Measurements from ENCODE around the gene CD300LD.
"Not testable (repeated sequence)": the region's sequence is repeated elsewhere in the genome, so short reads cannot be mapped to it uniquely, and the experiment has no call there.

Gene CD300LD

DNA sequence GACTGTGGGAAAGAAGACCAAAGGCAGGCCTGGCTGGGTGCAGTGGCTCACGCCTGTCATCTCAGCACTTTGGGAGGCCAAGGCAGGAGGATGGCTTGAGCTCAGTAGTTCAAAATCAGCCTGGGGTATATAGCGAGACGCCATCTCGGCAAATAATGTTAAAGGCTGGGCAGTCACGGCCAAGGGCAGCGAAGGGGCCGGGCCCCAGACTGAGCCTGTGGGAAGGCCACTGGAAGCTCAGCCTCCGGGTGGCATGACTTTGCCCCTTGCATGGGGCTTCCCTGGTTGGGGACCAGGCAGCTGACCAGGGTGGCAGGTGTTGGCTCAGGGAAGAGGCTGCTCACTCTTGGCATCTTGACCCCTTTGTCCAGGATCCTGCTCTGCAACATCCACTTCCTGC, 14.0 kb upstream of the CD300LD start:
- no peak for DNase-seq (ENCODE audit: low read depth)

DNA sequence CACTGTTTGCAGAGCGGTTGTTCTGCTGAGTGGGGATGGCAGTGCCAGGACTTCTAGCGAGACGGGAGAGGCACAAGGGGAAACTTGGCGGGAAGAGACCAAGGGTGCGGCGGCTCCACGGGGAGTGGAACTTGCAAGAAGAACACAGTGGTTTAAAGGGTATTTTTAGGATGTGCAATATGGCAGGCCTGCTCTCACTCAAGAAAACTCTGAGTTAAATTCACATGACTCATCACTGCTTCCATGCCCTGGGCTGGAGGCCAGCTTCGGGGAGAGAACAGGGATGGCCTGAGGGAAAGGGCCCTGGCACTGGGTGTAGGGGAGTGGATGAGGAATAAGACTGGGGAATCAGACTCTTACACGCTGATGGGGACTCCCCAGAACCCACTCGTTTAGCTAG, 13.3 kb upstream of the CD300LD start:
- DNase-seq (ENCODE audit: low read depth) = peak; percentile 35

DNA sequence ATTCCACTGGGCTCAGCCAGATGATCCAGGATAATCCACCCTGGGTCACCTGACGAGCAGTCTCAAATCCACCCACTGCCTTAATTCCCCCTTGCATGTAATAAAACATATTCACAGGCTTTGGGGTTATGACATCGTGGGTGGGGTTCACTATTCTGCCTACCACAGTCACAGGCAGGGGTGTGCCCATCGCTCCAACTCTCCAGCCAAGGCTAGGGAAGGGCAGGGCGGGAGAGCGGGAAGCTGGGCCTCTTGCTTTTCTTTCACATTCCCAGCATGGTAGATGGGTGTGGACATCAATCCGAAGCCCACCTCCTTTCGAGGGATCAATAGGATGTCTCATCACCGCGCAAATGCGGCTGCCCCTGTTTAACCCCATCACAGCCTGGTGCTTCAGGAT, 12.7 kb upstream of the CD300LD start:
- no peak for DNase-seq (ENCODE audit: low read depth)

DNA sequence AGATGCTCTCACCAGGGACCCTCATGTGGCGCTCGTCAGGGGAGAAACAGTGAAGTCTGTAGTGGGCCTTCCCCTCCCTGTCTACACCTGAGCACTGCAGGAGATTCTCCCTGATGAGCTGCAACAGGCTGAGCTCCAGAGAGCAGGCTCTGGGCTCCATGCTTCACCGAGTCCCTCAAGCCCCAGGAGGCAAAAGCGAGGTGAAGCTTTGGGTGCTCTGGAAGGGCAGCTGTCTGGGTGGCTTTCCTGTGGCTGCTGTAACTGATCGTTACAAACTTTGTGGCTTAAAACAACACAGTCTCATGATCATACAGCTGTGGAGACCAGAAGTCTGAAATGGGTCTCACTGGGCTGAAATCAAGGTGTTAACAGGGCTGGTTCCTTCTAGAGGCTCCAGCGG, 12.1 kb upstream of the CD300LD start:
- no peak for DNase-seq (ENCODE audit: low read depth)

DNA sequence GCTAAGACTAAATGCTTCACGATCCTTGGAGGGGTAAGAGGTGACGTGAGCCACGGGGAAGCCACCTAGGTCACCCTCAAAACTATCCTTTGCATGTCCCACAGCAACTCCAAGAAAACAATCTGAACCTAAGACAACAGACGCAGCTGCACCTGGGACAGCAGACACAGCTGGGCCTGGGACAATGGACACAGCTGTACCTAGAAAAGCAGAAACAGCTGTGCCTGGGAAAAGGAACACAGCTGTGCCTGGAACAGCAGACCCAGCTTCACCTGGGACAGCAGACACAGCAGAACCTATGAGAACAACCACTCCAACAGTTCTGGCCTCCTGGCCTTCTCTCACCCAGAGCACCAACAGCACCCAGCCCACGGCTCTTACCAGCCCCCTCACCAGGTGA, 11.7 kb upstream of the CD300LD start:
- DNase-seq (ENCODE audit: low read depth) = no peak

DNA sequence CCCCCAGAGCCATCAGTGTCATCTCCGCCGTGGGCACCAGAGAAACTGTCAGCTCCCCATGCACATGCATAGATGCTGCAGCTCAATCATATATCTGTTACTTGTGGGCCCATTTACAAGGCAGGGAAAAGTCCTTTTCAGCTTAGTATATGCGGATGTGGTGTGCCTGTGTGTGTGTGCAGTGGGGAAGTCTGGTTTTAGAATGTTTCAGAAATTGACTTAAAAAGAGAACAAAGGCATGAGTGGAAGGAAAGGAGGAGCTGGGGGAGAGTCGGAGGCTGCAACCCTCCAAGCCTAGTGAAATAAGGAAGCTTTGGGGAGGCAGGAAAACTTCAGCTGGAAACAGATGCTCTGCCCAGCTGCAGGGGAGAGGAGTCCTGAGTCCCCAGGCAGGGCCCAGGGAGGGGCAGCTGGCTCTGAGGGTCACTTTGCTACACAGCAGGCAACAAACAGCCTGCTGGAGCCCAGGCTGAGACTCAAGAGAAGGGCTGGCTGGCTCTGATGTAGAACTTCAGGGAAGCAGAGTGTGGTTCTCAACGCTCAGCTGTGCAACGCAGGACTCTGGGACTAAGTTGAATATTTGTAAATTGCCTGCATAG, 11.1 kb upstream of the CD300LD start:
- DNase-seq (ENCODE audit: low read depth) = no peak

DNA sequence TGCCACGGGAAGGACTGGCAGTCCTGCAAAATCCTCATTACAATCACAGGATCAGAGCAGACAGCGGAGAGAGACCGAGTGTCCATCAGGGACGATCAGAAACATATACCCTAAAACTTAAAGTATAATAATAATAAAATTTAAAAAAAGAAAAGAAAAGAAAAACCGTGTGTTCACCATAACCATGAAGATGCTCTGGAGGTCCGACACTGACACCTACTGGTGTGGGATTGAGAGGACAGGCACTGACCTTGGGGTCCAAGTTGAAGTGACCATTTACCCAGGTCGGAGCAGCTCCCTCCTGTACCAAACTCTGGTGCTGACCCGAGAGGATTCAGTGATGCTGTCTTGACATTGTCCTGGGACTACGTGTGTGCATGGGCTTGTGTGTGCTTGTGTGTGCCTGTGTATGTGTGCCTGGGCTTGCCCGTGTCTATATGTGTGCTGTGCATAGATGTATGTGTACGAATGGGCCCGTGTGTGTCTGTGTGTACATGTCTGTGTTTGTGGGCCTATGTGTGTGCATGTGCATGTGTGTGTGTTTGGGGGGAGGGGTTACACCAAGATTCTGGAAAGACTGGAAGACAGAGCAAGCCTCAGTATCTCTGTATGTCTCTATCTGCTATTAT, 10.0 kb upstream of the CD300LD start:
- peak; percentile 3 for DNase-seq (ENCODE audit: low read depth)

DNA sequence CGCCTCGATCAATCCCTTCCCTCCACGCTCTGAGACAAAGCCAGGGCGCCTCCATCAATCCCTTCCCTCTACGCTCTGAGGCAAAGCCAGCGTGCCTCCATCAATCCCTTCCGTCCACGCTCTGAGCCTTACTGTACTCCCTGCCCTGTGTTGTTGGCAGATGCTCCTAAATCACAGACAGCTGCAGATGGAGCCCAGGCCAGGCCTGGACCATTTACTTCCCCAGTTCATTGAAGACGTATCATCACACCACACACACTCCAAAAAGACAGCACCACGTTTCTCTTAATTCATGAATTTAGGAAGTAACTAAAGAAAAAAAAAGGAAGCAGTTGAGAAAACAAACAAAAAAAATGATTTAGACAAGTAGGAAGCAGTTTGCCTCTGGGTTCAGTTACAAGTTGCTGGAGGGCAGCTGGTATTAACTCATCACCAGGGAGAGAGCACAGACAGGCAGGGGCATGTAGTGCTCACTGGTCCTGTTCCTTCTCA, 7.4 kb upstream of the CD300LD start:
- no peak for DNase-seq (ENCODE audit: low read depth)

DNA sequence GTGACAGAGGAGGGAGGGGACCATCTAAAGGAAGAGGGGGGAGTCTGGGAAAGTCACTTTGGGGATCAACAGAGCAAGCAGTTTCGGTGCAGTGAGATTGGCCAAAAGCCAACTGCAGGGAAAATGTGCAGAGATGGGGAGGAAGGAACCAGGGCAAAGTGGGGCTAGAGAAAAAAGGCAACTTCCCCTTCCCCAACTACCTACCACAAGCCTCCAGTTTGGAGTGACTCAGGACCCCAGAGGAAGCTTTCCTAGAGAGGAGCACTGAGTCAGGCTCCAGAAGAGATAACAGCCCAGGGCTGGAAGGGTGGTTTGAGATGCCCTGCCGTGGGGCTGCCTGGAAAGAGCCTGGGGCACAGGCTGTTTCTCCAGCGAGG, 6.9 kb upstream of the CD300LD start:
- no peak for DNase-seq (ENCODE audit: low read depth)

DNA sequence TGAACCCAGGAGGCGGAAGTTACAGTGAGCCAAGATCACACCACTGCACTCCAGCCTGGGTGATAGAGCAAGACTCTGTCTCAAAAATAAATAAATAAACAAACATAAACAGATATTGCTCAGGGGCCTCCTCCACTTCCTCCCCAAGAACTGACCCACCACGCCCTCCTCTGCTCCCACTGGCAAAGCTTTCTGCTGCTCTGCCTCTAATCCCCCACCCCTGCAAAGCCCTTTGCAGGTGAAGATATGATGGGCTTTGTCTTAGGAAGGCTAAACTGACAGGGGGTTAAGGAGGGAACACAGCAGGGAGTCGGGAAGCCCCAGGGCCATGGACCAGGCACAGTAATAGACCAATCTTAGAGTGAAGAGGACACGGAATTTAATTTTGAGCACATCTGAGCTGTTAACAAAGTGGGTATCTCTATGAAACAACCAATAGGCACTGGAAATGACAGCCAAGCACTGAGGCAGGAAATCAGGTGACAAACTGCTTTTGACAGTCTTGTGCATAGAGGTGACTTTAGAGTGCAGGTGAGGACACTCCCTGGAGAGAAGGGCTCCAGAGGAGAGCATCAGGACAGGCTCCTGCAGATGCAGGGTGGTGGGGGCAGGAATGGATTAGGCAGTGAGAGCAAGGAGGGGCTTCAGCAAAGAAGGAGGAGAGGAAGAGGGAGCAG, 6.4 kb upstream of the CD300LD start:
- DNase-seq (ENCODE audit: low read depth) = no peak

DNA sequence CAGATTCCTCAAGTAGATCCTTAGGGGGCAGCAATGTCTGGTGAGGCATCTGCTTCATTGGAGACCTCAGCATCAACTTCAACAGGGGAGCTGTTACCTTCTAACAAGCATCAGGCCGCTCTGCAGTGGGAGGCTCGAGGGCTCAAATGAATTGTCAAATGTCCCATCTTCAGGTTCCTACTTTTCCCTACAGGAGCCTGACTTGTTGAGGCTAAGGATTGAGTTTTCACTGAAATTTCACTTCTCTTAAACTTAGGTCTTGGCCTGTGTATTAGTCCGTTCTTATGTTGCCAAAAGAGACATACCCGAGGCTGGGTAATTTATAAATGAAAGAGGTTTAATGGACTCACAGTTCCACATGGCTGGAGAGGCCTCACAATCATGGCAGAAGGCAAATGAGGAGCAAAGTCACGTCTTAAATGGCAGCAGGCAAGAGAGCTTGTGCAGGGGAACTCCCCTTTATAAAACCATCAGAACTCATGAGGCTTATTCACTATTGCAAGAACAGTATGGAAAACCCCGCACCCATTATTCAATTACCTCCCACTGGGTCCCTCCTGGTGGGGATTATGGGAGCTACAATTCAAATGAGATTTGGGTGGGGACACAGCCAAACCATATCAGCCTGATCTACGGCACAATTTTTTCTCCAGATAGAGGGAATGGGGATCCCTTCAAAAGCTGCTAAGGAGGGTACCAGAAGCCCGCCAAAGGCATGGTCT, 5.1 kb upstream of the CD300LD start:
- DNase-seq (ENCODE audit: low read depth) = no peak

DNA sequence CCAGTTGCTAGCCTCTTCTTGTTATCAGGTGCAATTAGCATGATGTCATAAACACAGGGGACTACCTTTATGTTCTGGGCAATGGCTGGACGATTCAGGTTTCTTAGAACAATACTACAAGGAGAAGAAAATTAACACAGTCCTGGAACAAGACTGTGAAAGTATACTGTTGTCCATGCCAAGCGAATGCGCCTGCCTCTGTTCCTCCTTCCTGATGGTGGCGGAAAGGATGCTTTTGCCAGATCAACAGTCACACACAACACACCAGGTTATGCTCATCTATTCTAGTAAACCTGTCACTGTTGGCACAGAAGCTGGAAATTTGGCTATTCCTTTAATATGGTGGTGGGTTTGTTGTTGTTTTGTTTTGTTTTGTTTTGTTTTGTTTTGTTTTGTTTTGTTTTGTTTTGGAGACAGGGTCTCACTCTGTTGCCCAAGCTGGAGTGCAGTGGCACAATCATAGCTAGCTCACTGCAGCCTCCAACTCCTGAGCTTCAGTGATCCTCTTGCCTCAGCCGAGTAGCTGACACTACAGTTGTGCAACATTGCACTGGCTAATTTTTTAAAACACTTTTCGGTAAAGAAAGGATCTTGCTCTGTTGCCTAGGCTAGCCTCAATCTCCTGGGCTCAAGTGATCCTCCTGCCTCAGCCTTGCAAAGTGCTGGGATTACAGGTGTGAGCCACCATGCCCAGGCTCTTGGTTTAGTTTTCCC, 3.1 kb upstream of the CD300LD start:
- DNase-seq (ENCODE audit: low read depth) = no peak

DNA sequence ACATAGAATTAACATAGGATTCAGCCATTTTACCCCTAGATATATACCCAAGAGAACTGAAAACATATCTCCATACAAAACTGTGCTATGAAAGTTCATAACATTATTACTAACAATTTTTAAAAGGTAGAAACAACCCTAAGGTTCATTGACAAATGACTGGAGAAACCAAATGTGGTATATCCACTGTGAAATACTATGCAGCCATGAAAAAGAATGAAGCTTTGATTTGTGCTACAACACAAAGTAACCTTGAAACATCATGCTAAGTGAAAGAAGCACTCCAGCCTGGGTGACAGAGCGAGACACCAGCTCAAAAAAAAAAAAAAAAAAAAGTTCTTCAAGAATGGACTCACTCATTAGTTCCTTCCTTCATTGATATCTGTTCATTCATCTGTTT, 580 bp downstream of the CD300LD start:
- DNase-seq (ENCODE audit: low read depth) = no peak

DNA sequence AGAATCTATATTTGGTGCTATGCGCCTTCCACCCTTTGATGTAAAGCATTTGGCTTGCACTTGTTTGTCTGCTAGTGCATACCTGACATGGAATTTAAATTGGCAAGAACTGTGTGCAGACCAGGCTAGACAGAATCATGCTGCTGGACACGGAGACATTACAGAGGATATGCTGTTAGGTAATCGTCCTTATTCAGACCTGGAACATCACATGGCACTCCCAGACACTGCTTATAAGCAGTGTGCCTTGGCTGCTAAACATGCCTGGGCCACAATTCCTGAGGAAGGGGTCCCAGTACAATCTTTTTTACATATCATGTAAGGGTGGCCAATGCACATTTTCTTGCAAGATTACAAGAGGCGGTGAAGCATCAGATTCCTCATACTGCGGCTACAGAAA, 6.4 kb downstream of the CD300LD start:
- no peak for DNase-seq (ENCODE audit: low read depth)

DNA sequence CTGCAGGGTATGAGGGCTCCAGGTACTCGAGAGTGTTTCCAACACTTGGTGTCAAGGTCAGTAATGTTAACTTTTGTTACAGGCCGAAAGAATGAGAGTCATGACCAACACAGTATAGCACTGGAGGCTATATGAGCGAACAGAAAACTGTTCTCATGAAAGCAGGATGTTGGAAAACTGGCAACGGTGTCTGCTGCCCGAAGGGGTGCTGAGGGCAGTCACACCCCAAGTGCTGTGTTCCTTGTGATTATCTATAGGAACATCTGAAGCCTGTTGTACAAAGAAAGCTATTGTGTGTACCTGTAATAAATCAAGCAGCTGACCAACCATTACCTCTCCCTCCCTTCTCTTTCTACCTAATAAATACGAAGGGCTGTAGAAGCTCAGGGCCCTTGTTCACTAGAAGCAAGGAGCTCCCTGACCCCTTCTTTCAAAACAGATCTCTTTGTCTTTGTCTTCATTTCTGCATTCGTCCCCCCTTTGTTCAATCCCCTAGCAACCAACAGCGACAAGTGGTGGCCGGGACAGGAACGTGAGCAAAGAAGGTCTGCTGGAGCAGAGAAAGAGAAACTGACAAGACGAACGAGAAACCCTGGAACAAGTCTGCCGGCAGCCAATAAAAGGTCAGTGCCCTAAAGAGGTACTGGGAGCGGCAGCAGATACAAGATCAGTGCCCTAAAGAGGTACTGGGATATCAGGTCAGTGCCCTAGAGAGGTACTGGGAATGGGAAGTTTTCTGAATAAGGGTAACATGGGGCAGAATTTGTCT, 7.6 kb downstream of the CD300LD start:
- no peak for DNase-seq (ENCODE audit: low read depth)

DNA sequence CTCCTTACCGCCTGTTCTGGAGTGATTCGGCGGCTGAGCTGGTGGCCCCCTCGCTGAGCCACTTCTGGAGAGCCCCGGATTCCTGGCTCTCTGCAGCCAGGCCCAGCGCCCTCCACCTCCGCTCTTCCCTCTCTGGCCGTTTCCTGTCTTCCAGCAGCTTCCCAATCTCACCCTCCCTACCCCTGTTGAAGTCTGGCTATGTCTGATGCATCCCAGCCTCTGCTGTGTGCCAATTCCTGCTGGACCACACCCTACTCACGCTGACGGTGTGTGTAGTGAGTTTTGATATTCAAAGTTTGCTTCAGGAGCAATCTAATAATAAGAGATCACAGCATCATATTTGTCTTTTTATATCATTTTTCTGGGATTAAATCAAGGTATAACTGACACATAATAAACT, 9.4 kb downstream of the CD300LD start:
- no peak for DNase-seq (ENCODE audit: low read depth)

DNA sequence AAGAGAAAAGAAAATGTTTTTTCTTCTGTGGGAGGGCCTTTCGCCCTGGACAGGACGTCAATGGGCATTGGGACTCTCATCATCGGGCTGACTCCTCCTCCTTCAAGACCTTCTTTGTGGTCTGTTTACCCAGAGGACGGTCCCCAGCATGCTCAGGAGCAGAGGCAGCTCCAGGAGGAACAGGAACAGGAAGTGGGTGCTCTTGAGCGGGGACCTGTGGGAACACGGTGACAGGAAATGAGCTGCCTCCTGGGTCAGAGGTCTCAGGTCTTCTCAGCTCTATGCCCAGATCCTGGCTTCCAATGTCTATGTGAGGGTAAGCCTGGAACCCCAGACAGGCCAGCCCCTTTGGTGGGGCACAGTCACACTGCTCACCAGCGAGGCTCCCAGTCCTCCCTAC, 12.2 kb downstream of the CD300LD start:
- DNase-seq (ENCODE audit: low read depth) = no peak

DNA sequence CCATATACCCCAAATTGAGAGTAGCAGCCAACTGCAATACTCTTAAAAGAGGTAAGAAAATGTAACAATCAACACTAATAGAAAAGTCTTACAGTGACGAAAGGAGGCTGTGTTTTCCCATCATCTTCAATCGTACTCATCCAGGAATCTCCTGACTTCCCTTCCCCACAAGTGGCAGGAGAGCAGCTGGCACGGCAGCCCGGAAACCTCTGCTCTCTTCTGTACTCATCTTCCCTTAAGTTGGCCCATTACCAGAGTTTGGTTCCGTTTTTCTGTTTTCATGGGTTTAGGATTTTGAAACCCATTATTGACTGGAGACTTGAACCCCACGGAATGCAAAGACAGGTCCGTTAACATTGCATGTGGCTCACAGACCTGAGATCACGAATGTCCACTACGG, 13.1 kb downstream of the CD300LD start:
- no peak for DNase-seq (ENCODE audit: low read depth)

DNA sequence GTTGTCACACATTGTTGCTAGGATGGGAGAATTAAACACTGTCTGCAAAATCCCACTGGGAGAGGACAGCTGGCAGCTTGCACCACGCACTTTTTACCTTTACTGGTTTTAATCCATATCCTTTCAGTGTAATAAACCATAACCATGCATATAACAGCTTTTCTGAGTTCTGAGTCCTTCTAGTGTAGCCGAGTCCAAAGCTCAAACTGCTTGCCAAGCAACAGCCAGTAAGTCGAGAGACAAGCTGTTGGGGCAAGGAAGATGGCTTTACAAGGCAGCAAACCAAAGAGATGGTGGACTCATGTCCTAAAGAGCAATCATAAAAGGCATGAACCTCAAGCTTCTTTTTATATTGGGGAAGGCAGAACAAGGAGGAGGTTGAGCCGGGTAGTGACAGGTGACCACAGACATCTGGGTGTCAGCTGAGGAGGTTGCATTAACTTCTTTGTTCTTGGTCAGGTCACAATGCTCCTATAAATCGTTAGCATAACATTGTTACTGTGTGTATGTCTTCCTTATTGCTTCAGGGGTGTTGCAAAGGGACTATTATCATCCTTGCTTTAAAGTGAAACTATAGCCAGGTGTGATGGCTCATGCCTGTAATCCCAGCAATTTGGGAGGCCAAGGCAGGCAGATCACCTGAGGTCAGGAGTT, 17.5 kb downstream of the CD300LD start:
- no peak for DNase-seq (ENCODE audit: low read depth)

DNA sequence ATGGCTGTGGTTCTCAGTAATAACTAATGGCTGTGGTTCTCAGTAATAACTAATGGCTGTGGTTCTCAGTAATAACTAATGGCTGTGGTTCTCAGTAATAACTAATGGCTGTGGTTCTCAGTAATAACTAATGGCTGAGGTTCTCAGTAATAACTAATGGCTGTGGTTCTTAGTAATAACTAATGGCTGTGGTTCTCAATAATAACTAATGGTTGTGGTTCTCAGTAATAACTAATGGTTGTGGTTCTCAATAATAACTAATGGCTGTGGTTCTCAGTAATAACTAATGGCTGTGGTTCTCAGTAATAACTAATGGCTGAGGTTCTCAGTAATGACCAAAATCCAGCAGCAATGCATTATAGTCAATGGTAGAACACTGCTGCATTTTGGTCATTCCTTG, 18.4 kb downstream of the CD300LD start:
- not testable (repeated sequence) for DNase-seq (ENCODE audit: low read depth)

DNA sequence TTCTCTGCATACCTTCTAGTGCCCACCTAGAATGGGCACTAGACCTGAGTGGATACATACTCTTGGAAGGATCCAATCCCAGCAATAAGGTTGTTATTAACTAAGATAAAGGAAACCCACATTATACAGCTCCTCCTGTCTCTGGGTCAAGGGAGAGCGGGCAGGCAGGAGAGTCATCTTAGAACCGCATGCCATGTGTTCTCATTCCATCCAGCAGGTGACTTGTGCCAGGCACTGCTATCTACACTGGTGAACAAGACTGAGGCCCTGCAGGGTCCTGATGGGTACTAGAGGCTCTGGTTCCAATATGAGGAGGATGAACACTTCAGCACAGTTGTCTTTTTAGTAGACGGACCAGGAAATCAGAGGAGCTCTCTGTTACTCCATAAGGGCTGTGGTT, 18.9 kb downstream of the CD300LD start:
- no peak for DNase-seq (ENCODE audit: low read depth)
